HepG2 (cell line): ENCODE data around the gene HBA1. TPM values are rescaled to one million over a fixed set of nuclear protein-coding genes. Genes with fewer than 3 reads are reported as not detected.

Source experiments
- ATAC-seq: fragments of 200-7000 bp; cut with Tn5 transposase; 3 replicates; pipeline ENCODE4 v1.9.1; 2020; ENCODE audit warnings: mild to moderate bottlenecking, moderate library complexity
- BruUV-seq: library from RNA; stranded (reverse); fragments of 400-500 nt; replicated peaks from 2 replicates; lab custom pipeline; 2021; lab: Mats Ljungman, UMichigan
- CTCF ChIA-PET: fragments of 300-600 bp; formaldehyde crosslinking; extraction: SDS; loops from one replicate; lab custom pipeline; 2021; ENCODE audit warnings: low total read pairs, inconsistent platforms, low intra/inter-chr PET ratio; lab: Yijun Ruan, JAX
- POLR2A ChIA-PET: fragments of 350-600 bp; sonication (Branson Sonifier 250); formaldehyde crosslinking; loops from one replicate; lab custom pipeline; 2020; ENCODE audit warnings: antibody characterized with exemption, inconsistent platforms; lab: Yijun Ruan, JAX
- DNase-seq: peaks from one replicate; pipeline ENCODE4 v3.0.0-alpha.2; 2015; ENCODE audit warnings: low spot score
- FAIRE-seq: peaks from 3 replicates; lab custom pipeline; 2011; peaks lifted over from hg19 to GRCh38; lab: Jason Lieb, UNC
- H2AFZ ChIP-seq: one replicate; pipeline ENCODE4 v1.6.1; 2011; ENCODE audit warnings: low read length, inconsistent platforms
- H3K27ac ChIP-seq: fragments of 300-600 bp; 3 replicates; pipeline ENCODE4 v1.8.0; 2011; ENCODE audit warnings: mixed run types, mild to moderate bottlenecking, mixed read lengths, low read length, inconsistent platforms; ENCODE audit not compliant: insufficient read depth; ENCODE audit errors: extremely low read length
- H3K27me3 ChIP-seq, 2 experiments: fragments of 200-600 bp in 1 of 2; 2 replicates in 1 of 2; 3 replicates in 1 of 2; pipeline versions ENCODE4 v1.6.0 to v1.8.0; 2011; ENCODE audit warnings: low read length in 2 of 2, mild to moderate bottlenecking in 2 of 2, moderate library complexity in 2 of 2, inconsistent platforms in 1 of 2; ENCODE audit not compliant: insufficient read depth in 2 of 2, control insufficient read depth in 1 of 2
- H3K36me3 ChIP-seq, 2 experiments: fragments of 200-600 bp in 1 of 2; replicated peaks in 1 of 2; 2 replicates in 1 of 2; 3 replicates in 1 of 2; pipeline versions ENCODE4 v1.5.1 to v1.8.0; 2011; ENCODE audit warnings: low read length in 2 of 2, inconsistent platforms in 1 of 2; ENCODE audit not compliant: insufficient read depth in 2 of 2, control insufficient read depth in 1 of 2
- H3K4me1 ChIP-seq: 2 replicates; pipeline ENCODE4 v1.5.1; 2012; ENCODE audit warnings: low read length, inconsistent platforms; ENCODE audit not compliant: insufficient read depth
- H3K4me2 ChIP-seq: 2 replicates; pipeline ENCODE4 v1.6.0; 2011; ENCODE audit warnings: low read depth, low read length, inconsistent platforms
- H3K4me3 ChIP-seq, 3 experiments: fragments of 200-600 bp in 1 of 3; sonication (generic), shearing (Covaris generic) in 1 of 3; replicated peaks in 1 of 3; 2 replicates each; pipeline ENCODE4 v1.5.1; 2011 to 2016; ENCODE audit warnings: low read length in 3 of 3, inconsistent platforms in 2 of 3, low read depth in 2 of 3, mild to moderate bottlenecking in 2 of 3, control low read depth in 1 of 3, mixed read lengths in 1 of 3; ENCODE audit not compliant: insufficient read depth in 1 of 3
- H3K79me2 ChIP-seq: one replicate; pipeline ENCODE4 v1.6.1; 2011; ENCODE audit warnings: low read length, inconsistent platforms; ENCODE audit not compliant: insufficient read depth
- H3K9ac ChIP-seq: 2 replicates; pipeline ENCODE4 v1.6.0; 2011; ENCODE audit warnings: mild to moderate bottlenecking, low read depth, low read length, inconsistent platforms; ENCODE audit not compliant: insufficient read depth
- H3K9me3 ChIP-seq: 2 replicates; pipeline ENCODE4 v1.5.1; 2012; ENCODE audit warnings: mild to moderate bottlenecking, low read length
- H4K20me1 ChIP-seq: 2 replicates; pipeline ENCODE4 v1.6.0; 2011; ENCODE audit warnings: inconsistent platforms, mild to moderate bottlenecking, low read length, moderate library complexity; ENCODE audit not compliant: insufficient read depth
- ARNT2 ChIP-seq: sonication (generic); formaldehyde crosslinking; IDR thresholded peaks from 2 replicates; pipeline ENCODE4 v1.8.0; 2022; ENCODE audit warnings: mild to moderate bottlenecking, low read depth, missing genetic modification reagents, moderate library complexity
- E2F1 ChIP-seq: sonication (generic); formaldehyde crosslinking; IDR thresholded peaks from 2 replicates; pipeline ENCODE4 v1.5.0; 2020; ENCODE audit warnings: missing genetic modification reagents
- MEIS2 ChIP-seq: sonication (generic); formaldehyde crosslinking; IDR thresholded peaks from 2 replicates; pipeline ENCODE4 v1.9.0; 2021; ENCODE audit warnings: mild to moderate bottlenecking, missing genetic modification reagents
- POLR2A ChIP-seq, 2 experiments: IDR thresholded peaks; 2 replicates each; pipeline ENCODE4 v1.6.1; 2011; ENCODE audit warnings: low read depth in 2 of 2, low read length in 2 of 2, mild to moderate bottlenecking in 1 of 2, moderate library complexity in 1 of 2; ENCODE audit not compliant: insufficient read depth in 1 of 2
- RFX5 ChIP-seq: IDR thresholded peaks from 2 replicates; pipeline ENCODE4 v1.6.1; 2011; ENCODE audit warnings: low read depth, low read length, improper control_type of control experiment
- SP4 ChIP-seq: sonication (generic); formaldehyde crosslinking; IDR thresholded peaks from 2 replicates; pipeline ENCODE4 v1.8.1; 2023; ENCODE audit warnings: mild to moderate bottlenecking, missing genetic modification reagents
- SPEN ChIP-seq: sonication (generic); formaldehyde crosslinking; IDR thresholded peaks from 2 replicates; pipeline ENCODE4 v1.5.1; 2020; ENCODE audit warnings: low read depth, mild to moderate bottlenecking, missing genetic modification reagents
- TEAD3 ChIP-seq: optimal IDR thresholded peaks from 2 replicates; pipeline ENCODE3; 2016; ENCODE audit warnings: borderline replicate concordance
- XRCC5 ChIP-seq: fragments of 200-400 bp; formaldehyde crosslinking; optimal IDR thresholded peaks from 2 replicates; pipeline ENCODE3; 2017; ENCODE audit warnings: mild to moderate bottlenecking, low read length
- YEATS2 ChIP-seq: sonication (generic); formaldehyde crosslinking; IDR thresholded peaks from 2 replicates; pipeline ENCODE4 v1.4.0; 2020; ENCODE audit warnings: missing genetic modification reagents, borderline replicate concordance
- ZMYM4 ChIP-seq: sonication (generic); formaldehyde crosslinking; IDR thresholded peaks from 2 replicates; pipeline ENCODE4 v1.8.1; 2023; ENCODE audit warnings: mild to moderate bottlenecking, missing genetic modification reagents
- ZNF468 ChIP-seq: sonication (generic); formaldehyde crosslinking; IDR thresholded peaks from 2 replicates; pipeline ENCODE4 v1.8.0; 2022; ENCODE audit warnings: mild to moderate bottlenecking, moderate library complexity, missing genetic modification reagents
- ZNF574 ChIP-seq: sonication (generic); formaldehyde crosslinking; IDR thresholded peaks from 2 replicates; pipeline ENCODE4 v1.4.0; 2020; ENCODE audit warnings: missing genetic modification reagents
- ZNF777 ChIP-seq: sonication (generic); formaldehyde crosslinking; IDR thresholded peaks from 2 replicates; pipeline ENCODE4 v1.4.0; 2020; ENCODE audit warnings: missing genetic modification reagents
- ZSCAN25 ChIP-seq: sonication (generic); formaldehyde crosslinking; IDR thresholded peaks from 2 replicates; pipeline ENCODE4 v1.8.0; 2022; ENCODE audit warnings: mild to moderate bottlenecking, missing genetic modification reagents
- WGBS: methylation state at CpG from one replicate; pipeline ENCODE4 v1.1.6; 2017; ENCODE audit warnings: low lambda C conversion rate; 5-methylcytosine and 5-hydroxymethylcytosine counted together
- in situ Hi-C: cut with HindIII; loops from 2 replicates; pipeline ENCODE4 v1.10.0; 2017; ENCODE audit warnings: low pct_unique_long_range_greater_than_20kb; ENCODE audit not compliant: extremely low pct_ligation_motif_present
- intact Hi-C: fragments of 100-400 bp; cut with micrococcal nuclease; formaldehyde crosslinking; loops from one replicate; pipeline ENCODE4 v1.10.0; 2022; ENCODE audit not compliant: unreplicated experiment
- polyA plus RNA-seq, 8 experiments: library from polyadenylated mRNA; depleted of rRNA in 3 of 8; stranded (reverse) in 7 of 8; unstranded in 1 of 8; fragments of >200 nt; fragmentation: Illumina TruSeq in 4 of 8; extraction: Trizol in 4 of 8; gene quantifications; 2 replicates each; pipeline versions ENCODE4 v1.2.1 to v1.2.3, GENCODE V29; 2011 to 2016; ENCODE audit warnings: low read depth in 4 of 8, missing spikeins in 1 of 8, mixed read lengths in 1 of 8; ENCODE audit not compliant: insufficient read depth in 1 of 8
- total RNA-seq, 5 experiments: library from RNA; depleted of rRNA; stranded (reverse); fragments of >200 nt; fragmentation: Illumina TruSeq; extraction: Trizol; gene quantifications; 2 replicates each; pipeline ENCODE4 v1.2.3, GENCODE V29; 2016; ENCODE audit warnings: low read depth in 1 of 5
- TF ChIP-seq, protein P1 (sequence below): sonication (generic); formaldehyde crosslinking; IDR thresholded peaks from 2 replicates; pipeline ENCODE4 v1.4.0; 2020; ENCODE audit warnings: missing genetic modification reagents
- TF ChIP-seq, protein P2 (sequence below): sonication (generic); formaldehyde crosslinking; IDR thresholded peaks from 2 replicates; pipeline ENCODE4 v1.4.0; 2020; ENCODE audit warnings: missing genetic modification reagents, low read depth, mild to moderate bottlenecking, borderline replicate concordance

The HBA1 gene
- total and polyA plus RNA-seq, 2 of the 13 experiments (the other 11 are each of a cell fraction or from before 2014, with no cell fraction given), result 0.59 TPM; not detected in 1

DNA sequence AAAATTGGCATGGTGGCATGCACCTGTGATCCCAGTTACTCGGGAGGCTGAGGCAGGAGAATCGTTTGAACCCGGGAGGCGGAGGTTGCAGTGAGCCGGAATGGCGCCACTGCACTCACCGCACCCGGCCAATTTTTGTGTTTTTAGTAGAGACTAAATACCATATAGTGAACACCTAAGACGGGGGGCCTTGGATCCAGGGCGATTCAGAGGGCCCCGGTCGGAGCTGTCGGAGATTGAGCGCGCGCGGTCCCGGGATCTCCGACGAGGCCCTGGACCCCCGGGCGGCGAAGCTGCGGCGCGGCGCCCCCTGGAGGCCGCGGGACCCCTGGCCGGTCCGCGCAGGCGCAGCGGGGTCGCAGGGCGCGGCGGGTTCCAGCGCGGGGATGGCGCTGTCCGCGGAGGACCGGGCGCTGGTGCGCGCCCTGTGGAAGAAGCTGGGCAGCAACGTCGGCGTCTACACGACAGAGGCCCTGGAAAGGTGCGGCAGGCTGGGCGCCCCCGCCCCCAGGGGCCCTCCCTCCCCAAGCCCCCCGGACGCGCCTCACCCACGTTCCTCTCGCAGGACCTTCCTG is 3.7 kb downstream of the HBA1 start, which contains the start of gene HBQ1:
TSS of gene HBQ1 (plus strand) at position 359 of the 575 bp plus-strand sequence. CDS start at position 387, 28 bp downstream.
- Histone ChIP-seq H3K4me1 (peaks cover 28% of the 10 kb centered on the region), H4K20me1 (0 out of 2 replicates have a peak, but pooled peaks cover 6% of the 10 kb centered on the region), H3K9me3 (no peaks in the 10 kb centered on the region), H3K4me2 (peak within 1 kb of the TSS; percentile 82), H3K79me2 (no peaks in the 10 kb centered on the region), H3K27me3 (peaks cover 0 to 15% of the 10 kb centered on the region in 2 experiments; a peak in 4 of 5 replicates), H3K27ac (peak within 1 kb of the TSS; percentile 43), H3K36me3 (no peaks in the 10 kb centered on the region), H2AFZ (no peak within 1 kb of the TSS), H3K4me3 (peak within 1 kb of the TSS; percentile 35 to 73 (median 49); a peak in 5 of 6 replicates), H3K9ac (peak within 1 kb of the TSS; percentile 43; the same call in 1 of the 2 replicates)
- DNase-seq (peak; percentile 21), ATAC-seq (peak; percentile 67), FAIRE-seq (no peak)
- CTCF ChIA-PET, result interaction anchor here (0.9 to 3.2 kb wide), 4 partner anchors 63 to 115 kb away, joined by 4 to 23 read pairs (median 12); no protein-coding TSS in a partner anchor
- intact Hi-C loops, result loop anchor here (2.0 kb wide), 1 partner anchor 45 kb away; no protein-coding TSS in a partner anchor
- in situ Hi-C loops, result loop anchor here (5.0 kb wide), 1 partner anchor 73 kb away; no protein-coding TSS in a partner anchor
- 51% methylated on average over 9 of the region's 59 CpGs for WGBS
- POLR2A ChIA-PET, result interaction anchor here (0.6 to 1.7 kb wide), 5 partner anchors 41 to 135 kb away, joined by 3 to 7 read pairs (median 4); partner anchors contain the start of gene NPRL3
- BruUV-seq, result no TSS peak
- TF ChIP-seq SPEN (CRISPR knock-in tag) (peak; percentile 30; the same call in 1 of the 2 replicates), TEAD3 (CRISPR knock-in tag) (peak; percentile 4), ZMYM4 (0 out of 2 replicates have a peak, but pooled peaks have one; percentile 29), ZSCAN25 (CRISPR knock-in tag) (peak; percentile 71; the same call in 1 of the 2 replicates), POLR2A (IDR thresholded peaks at IDR 0.05; ENCODE audit: insufficient read depth in 1 of 2, low read depth in 2 of 2, low read length in 2 of 2) (0 out of 4 replicates have a peak, but pooled peaks of 1 of the 2 experiments have one; percentile 40), MEIS2 (CRISPR knock-in tag) (peak; percentile 67; the same call in 1 of the 2 replicates), ZNF777 (CRISPR knock-in tag) (peak; percentile 82; the same call in 1 of the 2 replicates), YEATS2 (CRISPR knock-in tag) (peak; percentile 19; the same call in 1 of the 2 replicates), XRCC5 (peak; percentile 55), ZNF574 (CRISPR knock-in tag) (peak; percentile 57; the same call in 1 of the 2 replicates), ARNT2 (CRISPR knock-in tag) (peak; percentile 56; the same call in 1 of the 2 replicates), E2F1 (CRISPR knock-in tag) (no peak), SP4 (CRISPR knock-in tag) (peak; percentile 17; the same call in 1 of the 2 replicates), RFX5 (no peak), ZNF468 (CRISPR knock-in tag) (no peak)
- TF ChIP-seq, protein P1, sequence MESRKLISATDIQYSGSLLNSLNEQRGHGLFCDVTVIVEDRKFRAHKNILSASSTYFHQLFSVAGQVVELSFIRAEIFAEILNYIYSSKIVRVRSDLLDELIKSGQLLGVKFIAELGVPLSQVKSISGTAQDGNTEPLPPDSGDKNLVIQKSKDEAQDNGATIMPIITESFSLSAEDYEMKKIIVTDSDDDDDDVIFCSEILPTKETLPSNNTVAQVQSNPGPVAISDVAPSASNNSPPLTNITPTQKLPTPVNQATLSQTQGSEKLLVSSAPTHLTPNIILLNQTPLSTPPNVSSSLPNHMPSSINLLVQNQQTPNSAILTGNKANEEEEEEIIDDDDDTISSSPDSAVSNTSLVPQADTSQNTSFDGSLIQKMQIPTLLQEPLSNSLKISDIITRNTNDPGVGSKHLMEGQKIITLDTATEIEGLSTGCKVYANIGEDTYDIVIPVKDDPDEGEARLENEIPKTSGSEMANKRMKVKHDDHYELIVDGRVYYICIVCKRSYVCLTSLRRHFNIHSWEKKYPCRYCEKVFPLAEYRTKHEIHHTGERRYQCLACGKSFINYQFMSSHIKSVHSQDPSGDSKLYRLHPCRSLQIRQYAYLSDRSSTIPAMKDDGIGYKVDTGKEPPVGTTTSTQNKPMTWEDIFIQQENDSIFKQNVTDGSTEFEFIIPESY (CRISPR knock-in tag), result peak; percentile 29; the same call in 1 of the 2 replicates
- TF ChIP-seq, protein P2, sequence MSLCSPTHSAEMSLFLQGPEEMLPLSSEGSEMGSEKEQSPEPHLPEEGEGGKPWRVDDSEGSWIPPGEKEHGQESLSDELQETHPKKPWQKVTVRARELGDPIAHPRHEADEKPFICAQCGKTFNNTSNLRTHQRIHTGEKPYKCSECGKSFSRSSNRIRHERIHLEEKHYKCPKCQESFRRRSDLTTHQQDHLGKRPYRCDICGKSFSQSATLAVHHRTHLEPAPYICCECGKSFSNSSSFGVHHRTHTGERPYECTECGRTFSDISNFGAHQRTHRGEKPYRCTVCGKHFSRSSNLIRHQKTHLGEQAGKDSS (CRISPR knock-in tag), result no peak
